Measurements from ENCODE around the gene CEBPZ. TPM values are rescaled to one million over a fixed set of nuclear protein-coding genes. Genes with fewer than 3 reads are reported as not detected.

CEBPZ gene
- total RNA-seq, 2 experiments from 2014 or later: 92.3 to 102 TPM

DNA sequence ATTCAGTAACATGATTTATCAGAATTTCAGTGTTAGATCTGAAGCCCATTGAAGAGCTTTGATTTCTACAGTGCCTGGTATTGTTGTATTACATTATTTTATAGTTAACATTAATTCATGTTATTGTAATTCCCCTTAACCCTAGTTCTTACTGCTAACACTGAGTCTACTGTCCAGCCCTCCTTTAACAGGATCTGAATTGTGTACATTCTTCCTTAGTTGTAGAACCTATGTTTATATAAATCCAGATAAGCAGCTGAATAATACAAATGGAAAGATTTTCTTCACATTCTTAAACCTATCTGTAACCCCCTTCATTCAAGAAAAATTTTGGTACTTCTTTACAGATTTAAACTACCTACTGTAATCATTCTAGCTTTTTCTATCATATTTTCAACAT, 14.8 kb upstream of the CEBPZ start:
- Histone ChIP-seq H3K27ac (ENCODE audit: low read depth in 1 of 2, low read length in 2 of 2) (no peak overlapping the region), H3K9me3 (ENCODE audit: control insufficient read depth in 1 of 2, insufficient read depth in 1 of 2, low read length in 2 of 2) (no peaks in the 10 kb centered on the region), H3K36me3 (ENCODE audit: insufficient read depth, low read length) (peaks cover 85% of the 10 kb centered on the region), H3K27me3 (ENCODE audit: control insufficient read depth in 1 of 2, insufficient read depth in 2 of 2, low read length in 2 of 2) (no peaks in the 10 kb centered on the region), H3K4me1 (ENCODE audit: insufficient read depth, low read length) (peaks cover 5% of the 10 kb centered on the region), H3K4me3 (ENCODE audit: low read length) (no peak overlapping the region)
- ChIA-PET CTCF (interaction anchor here (2.3 kb wide), 1 partner anchor 9 kb away, joined by 6 read pairs; no protein-coding TSS in a partner anchor), POLR2A (no interaction called here)
- intact Hi-C loops (cut with DNase I, micrococcal nuclease): no loop called here
- H3K27me3 Mint-ChIP-seq: no peaks in the 10 kb centered on the region
- peaks cover 93% of the 10 kb centered on the region for H3K36me3 Mint-ChIP-seq (ENCODE audit: low read depth)
- H3K4me3 Mint-ChIP-seq: no peak overlapping the region
- no peak for DNase-seq
- TF ChIP-seq, protein P1, sequence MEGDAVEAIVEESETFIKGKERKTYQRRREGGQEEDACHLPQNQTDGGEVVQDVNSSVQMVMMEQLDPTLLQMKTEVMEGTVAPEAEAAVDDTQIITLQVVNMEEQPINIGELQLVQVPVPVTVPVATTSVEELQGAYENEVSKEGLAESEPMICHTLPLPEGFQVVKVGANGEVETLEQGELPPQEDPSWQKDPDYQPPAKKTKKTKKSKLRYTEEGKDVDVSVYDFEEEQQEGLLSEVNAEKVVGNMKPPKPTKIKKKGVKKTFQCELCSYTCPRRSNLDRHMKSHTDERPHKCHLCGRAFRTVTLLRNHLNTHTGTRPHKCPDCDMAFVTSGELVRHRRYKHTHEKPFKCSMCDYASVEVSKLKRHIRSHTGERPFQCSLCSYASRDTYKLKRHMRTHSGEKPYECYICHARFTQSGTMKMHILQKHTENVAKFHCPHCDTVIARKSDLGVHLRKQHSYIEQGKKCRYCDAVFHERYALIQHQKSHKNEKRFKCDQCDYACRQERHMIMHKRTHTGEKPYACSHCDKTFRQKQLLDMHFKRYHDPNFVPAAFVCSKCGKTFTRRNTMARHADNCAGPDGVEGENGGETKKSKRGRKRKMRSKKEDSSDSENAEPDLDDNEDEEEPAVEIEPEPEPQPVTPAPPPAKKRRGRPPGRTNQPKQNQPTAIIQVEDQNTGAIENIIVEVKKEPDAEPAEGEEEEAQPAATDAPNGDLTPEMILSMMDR (IDR thresholded peaks at IDR 0.05): no peak
- peaks cover 22% of the 10 kb centered on the region for H3K4me1 Mint-ChIP-seq (ENCODE audit: low read depth)
- no peaks in the 10 kb centered on the region for H3K9me3 Mint-ChIP-seq
- no peak overlapping the region for H3K27ac Mint-ChIP-seq
- no peak for ATAC-seq (ENCODE audit: poor library complexity)

DNA sequence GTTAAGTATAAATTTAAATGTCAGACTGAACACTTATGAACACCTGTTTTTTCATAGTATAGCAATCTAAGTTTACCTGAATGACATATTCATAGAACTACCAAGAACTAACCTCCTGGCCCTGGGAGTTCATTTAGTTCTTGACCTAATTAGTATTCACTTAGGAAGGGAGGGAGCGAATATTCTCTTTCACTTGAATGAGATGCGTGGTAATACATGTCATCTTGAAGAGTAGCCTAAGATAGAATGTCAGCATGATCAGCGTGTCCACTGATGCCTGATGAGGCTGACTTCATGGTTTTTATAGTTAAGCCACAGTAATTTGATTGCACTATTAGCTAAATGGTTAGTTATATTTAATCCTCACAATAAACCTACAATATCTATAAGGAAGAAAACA, 13.4 kb upstream of the CEBPZ start:
- no peaks in the 10 kb centered on the region for H3K9me3 ChIP-seq (ENCODE audit: control insufficient read depth in 1 of 2, insufficient read depth in 1 of 2, low read length in 2 of 2)
- POLR2A ChIA-PET: interaction anchor here (1.7 kb wide), 1 partner anchor 13 kb away, joined by 10 read pairs; the partner anchor contains the start of genes CEBPZ and NDUFAF7
- no peak for DNase-seq
- CTCF ChIA-PET: no interaction called here
- Mint-ChIP-seq H3K27me3 (no peaks in the 10 kb centered on the region), H3K27ac (no peak overlapping the region), H3K4me1 (ENCODE audit: low read depth) (peaks cover 29% of the 10 kb centered on the region), H3K4me3 (no peak overlapping the region), H3K9me3 (no peaks in the 10 kb centered on the region), H3K36me3 (ENCODE audit: low read depth) (peaks cover 94% of the 10 kb centered on the region)
- no peak overlapping the region for H3K4me3 ChIP-seq (ENCODE audit: low read length)
- intact Hi-C loops (cut with DNase I, micrococcal nuclease): no loop called here
- peaks cover 5% of the 10 kb centered on the region for H3K4me1 ChIP-seq (ENCODE audit: insufficient read depth, low read length)
- no peaks in the 10 kb centered on the region for H3K27me3 ChIP-seq (ENCODE audit: control insufficient read depth in 1 of 2, insufficient read depth in 2 of 2, low read length in 2 of 2)
- TF ChIP-seq, protein P1 (IDR thresholded peaks at IDR 0.05): no peak
- ATAC-seq (ENCODE audit: poor library complexity): no peak
- H3K36me3 ChIP-seq (ENCODE audit: insufficient read depth, low read length): peaks cover 75% of the 10 kb centered on the region
- H3K27ac ChIP-seq (ENCODE audit: low read depth in 1 of 2, low read length in 2 of 2): no peak overlapping the region

DNA sequence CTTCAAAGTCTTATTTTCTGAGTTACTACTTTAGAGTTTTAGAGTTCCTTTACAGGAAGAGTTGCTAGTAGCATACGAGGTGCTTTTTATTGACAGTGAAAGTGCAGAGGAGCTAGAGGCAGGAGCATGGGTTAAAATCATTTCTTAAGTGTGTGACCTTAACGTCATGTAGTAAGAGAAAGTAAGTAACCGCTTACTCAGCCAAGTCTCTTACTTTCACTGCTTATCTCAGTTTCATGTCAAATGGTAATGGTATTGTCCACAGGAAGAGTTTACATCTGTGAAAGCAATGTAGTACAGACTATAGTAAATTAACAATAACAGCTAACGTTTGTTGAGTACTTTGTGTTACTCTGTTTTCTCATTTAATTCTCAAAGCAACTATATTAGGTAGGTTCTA, 12.6 kb upstream of the CEBPZ start:
- ATAC-seq (ENCODE audit: poor library complexity) (peak; percentile 63), DNase-seq (peak in 2 of 14 experiments; percentile 8 to 32)
- Histone ChIP-seq H3K27me3 (ENCODE audit: control insufficient read depth in 1 of 2, insufficient read depth in 2 of 2, low read length in 2 of 2) (no peaks in the 10 kb centered on the region), H3K27ac (ENCODE audit: low read depth in 1 of 2, low read length in 2 of 2) (no peak overlapping the region), H3K4me1 (ENCODE audit: insufficient read depth, low read length) (peaks cover 5% of the 10 kb centered on the region), H3K4me3 (ENCODE audit: low read length) (no peak overlapping the region), H3K9me3 (ENCODE audit: control insufficient read depth in 1 of 2, insufficient read depth in 1 of 2, low read length in 2 of 2) (no peaks in the 10 kb centered on the region), H3K36me3 (ENCODE audit: insufficient read depth, low read length) (peaks cover 74% of the 10 kb centered on the region)
- peaks cover 29% of the 10 kb centered on the region for H3K4me1 Mint-ChIP-seq (ENCODE audit: low read depth)
- intact Hi-C loops (cut with DNase I, micrococcal nuclease): no loop called here
- peak overlapping the region; percentile 78 for H3K27ac Mint-ChIP-seq
- no peaks in the 10 kb centered on the region for H3K27me3 Mint-ChIP-seq
- H3K36me3 Mint-ChIP-seq (ENCODE audit: low read depth): peaks cover 94% of the 10 kb centered on the region
- ChIA-PET POLR2A (interaction anchor here (1.7 kb wide), 1 partner anchor 12 kb away, joined by 10 read pairs; the partner anchor contains the start of genes CEBPZ and NDUFAF7), CTCF (no interaction called here)
- no peak overlapping the region for H3K4me3 Mint-ChIP-seq
- no peaks in the 10 kb centered on the region for H3K9me3 Mint-ChIP-seq
- TF ChIP-seq, protein P1 (IDR thresholded peaks at IDR 0.05): no peak
